Measurements from ENCODE around the gene TNFRSF14.

- TF ChIP-seq CTCF (conservative IDR thresholded peaks at IDR 0.05) (no peak), ZFX (IDR thresholded peaks at IDR 0.05) (no peak)
Observed at GRCh38 chr1:2545754-2546514, 10.2 kb upstream of the TNFRSF14 start.
